ENCODE data around the gene MGRN1. TPM values are rescaled to one million over a fixed set of nuclear protein-coding genes. Genes with fewer than 3 reads are reported as not detected.

MGRN1 gene
- total RNA-seq, 1 donor = 93.2 TPM

GRCh38 chr16:4694642-4695451, 70.2 kb downstream of the MGRN1 start:
- no peak for DNase-seq (ENCODE audit: low read depth in 2 of 3, low spot score in 2 of 3)

GRCh38 chr16:4695473-4696171, 71.0 kb downstream of the MGRN1 start:
- DNase-seq (ENCODE audit: low read depth in 2 of 3, low spot score in 2 of 3) = no peak

- no peak for DNase-seq (ENCODE audit: low read depth in 2 of 3, low spot score in 2 of 3)
Observed at GRCh38 chr16:4696172-4696904, 71.7 kb downstream of the MGRN1 start.

DNA sequence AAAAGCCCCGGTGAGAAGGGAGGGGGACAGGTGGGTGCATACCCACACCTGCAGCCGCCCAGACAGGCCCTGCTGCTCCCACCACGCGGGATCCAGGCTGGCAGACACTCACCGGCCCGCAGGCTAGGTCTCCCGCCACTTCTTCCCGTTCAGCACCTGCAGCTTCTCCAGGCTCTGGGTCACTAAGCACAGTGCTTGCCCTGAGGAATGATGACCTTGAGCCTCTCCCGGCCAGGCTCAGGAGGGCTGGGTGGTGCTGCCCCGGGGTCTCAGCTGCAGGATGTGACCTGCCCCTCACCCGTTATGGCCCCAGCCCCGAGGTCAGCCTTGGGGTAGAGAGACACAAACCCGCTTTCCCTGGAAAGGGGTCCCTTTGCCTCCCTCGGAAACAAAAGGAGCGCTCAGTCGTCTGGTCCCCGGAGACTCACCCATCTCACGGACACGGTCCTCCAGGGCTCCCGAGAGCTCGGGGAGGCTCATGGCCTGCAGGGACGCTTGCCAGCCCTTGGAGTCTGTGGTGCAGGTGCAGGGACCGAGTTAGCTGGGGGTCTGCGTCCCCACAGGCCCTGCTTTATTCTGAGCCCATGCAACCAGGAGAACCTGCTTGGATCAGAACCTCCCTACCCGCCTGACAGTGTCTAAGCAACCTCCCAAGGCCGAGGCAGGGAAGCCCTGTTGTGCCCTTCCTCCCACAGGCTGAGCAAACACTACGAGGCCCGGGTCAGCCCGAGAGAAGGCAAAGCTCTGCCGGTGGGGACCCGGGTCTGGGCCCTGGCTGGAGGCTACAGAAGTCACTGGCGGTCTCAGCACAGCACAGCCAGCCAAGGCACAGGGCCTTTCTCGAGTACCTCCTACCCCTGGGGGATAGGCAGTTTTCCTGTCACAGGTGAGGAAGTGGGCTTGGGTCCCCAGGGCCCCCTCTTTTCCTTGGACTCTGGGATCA, 72.5 kb downstream of the MGRN1 start:
- no peak for DNase-seq (ENCODE audit: low read depth in 2 of 3, low spot score in 2 of 3)

DNA sequence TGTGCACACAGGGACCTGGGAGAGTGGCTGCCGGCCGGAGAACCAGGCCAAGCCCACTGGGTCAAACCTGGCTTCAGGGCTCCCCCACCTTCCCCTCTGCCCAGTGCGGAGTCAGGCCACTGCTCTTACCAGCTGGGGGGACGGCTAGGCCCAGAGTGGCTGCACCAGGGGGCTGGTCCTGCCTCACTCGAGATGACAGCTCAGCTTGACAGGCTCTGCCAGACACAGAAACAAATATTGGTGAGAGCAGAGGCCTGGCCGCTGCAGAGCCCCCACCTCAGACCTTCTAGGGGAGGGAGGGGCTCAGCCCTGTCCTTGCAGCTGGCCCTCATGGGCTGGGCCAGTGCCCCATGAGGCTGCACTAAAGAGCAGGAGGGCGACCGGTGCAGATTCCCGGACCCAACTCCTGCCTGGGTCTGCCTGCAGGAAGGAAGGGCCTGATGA, 73.2 kb downstream of the MGRN1 start:
- no peak for DNase-seq (ENCODE audit: low read depth in 2 of 3, low spot score in 2 of 3)

DNA sequence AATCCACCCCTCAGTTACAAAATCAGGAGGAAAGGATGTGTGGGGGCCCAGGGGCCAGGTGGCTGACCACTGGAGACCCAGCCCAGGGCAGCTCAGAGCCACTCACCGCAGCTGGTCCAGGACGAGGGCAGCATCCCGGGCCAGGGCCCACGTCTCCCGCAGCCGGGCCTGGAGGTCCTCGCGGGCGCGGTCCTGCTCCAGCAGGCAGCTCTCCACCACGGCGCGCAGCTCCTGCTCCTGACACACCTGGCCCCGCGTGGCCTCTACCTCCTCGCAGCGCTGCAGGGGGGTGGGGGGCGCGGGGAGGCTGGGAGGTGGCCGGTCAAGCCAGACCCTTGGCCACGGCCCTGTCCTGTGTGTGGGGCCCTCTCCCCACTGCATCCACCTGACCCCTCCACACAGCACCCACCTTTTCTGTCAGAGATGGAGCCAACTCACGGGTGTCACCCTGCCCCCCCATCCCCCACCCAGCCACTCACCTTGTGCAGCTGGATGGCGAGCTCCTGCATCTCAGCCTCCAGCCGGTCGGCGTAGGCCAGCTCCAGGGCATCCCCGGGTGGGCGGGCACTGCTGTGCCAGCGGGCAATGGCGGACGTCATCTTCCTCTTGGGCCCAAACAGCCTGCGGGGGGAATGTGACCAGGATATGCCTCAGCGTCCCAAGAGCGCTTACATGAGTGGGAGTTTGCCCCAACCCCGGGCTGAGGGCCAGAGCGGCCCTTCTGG, 73.9 kb downstream of the MGRN1 start:
- no peak for DNase-seq (ENCODE audit: low read depth in 2 of 3, low spot score in 2 of 3)

GRCh38 chr16:4699046-4699556, 74.5 kb downstream of the MGRN1 start:
- no peak for DNase-seq (ENCODE audit: low read depth in 2 of 3, low spot score in 2 of 3)

- no peak for DNase-seq (ENCODE audit: low read depth in 2 of 3, low spot score in 2 of 3)
Observed at GRCh38 chr16:4700380-4700996, 75.9 kb downstream of the MGRN1 start.

- DNase-seq (ENCODE audit: low read depth in 2 of 3, low spot score in 2 of 3) = no peak
Observed at GRCh38 chr16:4700997-4701743, 76.5 kb downstream of the MGRN1 start.

DNA sequence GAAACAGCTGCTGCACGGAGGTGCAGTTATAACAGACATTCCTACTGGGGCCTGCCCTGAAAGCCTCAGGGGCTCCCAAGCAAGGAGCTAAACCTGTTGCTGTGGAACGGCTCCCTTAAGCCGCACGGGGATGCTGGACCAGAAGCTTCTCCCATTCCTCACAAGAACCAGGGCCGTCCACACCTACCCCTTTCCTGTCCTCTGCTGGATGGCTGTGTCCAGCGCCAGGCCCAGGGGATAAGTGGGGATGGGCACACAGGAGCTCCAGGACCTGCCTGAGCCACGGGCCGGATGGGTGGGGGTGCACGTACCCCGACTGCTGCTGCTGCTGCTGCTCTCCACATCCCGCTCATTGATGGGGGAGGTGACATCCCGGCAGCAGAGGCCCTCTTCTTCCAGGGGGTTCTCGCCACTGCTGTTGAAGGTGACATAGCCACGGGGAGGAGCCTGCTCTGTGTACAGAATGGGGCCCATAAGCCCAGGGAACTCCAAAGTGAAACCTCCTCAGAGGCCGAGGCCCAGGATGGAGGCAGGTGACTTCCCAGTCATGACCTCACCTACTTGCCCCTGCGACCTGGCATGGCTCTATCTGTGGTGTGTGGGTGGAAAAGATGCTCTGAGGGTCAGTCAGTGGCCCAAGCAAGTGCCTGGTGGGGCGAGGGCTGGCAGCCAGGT, 77.3 kb downstream of the MGRN1 start:
- no peak for DNase-seq (ENCODE audit: low read depth in 2 of 3, low spot score in 2 of 3)

GRCh38 chr16:4702466-4702808, 77.8 kb downstream of the MGRN1 start:
- no peak for DNase-seq (ENCODE audit: low read depth in 2 of 3, low spot score in 2 of 3)

DNA sequence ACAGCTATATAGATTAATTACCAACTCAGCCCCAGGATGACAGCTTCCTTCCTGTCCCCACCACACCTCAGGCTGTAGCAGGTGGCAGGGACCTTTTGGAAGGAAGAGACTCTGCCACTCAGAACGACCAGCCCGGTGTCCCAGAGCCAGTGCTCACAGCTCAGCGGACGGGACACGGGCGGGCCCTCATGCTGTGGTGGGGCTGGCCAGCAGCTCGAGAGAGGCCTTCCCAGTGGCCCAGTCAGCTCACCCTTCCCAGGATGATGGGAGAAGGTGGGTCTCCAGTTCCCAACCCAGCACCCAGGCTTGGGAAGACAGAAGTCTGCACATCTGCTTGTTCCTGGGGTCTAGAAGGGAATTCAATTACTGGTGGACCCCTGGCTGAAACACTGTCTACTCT, 79.3 kb downstream of the MGRN1 start:
- no peak for DNase-seq (ENCODE audit: low read depth in 2 of 3, low spot score in 2 of 3)

DNA sequence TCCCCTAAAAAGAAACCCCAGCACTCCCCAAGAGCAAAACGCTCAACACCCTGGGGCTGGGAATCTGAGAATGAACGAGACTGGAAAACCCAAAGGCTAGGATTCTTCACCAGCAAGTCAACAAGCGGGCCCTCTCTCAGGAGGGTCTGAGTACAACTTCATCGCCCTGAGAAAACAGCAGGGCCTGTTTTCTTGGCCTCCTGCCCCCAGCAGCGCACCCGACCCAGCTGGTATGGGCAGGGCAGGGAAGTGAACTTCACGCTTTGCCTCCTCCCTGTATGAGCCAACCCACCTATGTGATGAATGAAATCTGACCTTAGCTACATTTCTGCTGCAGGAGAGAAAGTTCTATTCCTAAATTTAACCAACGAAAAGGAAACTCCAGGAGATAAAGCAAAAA, 79.9 kb downstream of the MGRN1 start:
- no peak for DNase-seq (ENCODE audit: low read depth in 2 of 3, low spot score in 2 of 3)

- DNase-seq (ENCODE audit: low read depth in 2 of 3, low spot score in 2 of 3) = no peak
Observed at GRCh38 chr16:4704913-4705312, 80.3 kb downstream of the MGRN1 start.

- DNase-seq (ENCODE audit: low read depth in 2 of 3, low spot score in 2 of 3) = no peak
Observed at GRCh38 chr16:4706871-4707270, 82.2 kb downstream of the MGRN1 start.

- no peak for DNase-seq (ENCODE audit: low read depth in 2 of 3, low spot score in 2 of 3)
Observed at GRCh38 chr16:4709481-4709880, 84.9 kb downstream of the MGRN1 start.

- no peak for DNase-seq (ENCODE audit: low read depth in 2 of 3, low spot score in 2 of 3)
Observed at GRCh38 chr16:4713663-4714501, 89.3 kb downstream of the MGRN1 start.

Data from hematopoietic multipotent progenitor cell (in vitro differentiated cells).